Left ventricle myocardium inferior (tissue), 1 donor: ENCODE data around the gene IMP3. TPM values are rescaled to one million over a fixed set of nuclear protein-coding genes. Genes with fewer than 3 reads are reported as not detected.

Source experiments
- DNase-seq: peaks from one replicate; pipeline ENCODE4 v3.0.0-alpha.2; 2020
- H3K27ac ChIP-seq: fragments of 200-600 bp; replicated peaks from 2 replicates; pipeline ENCODE4 v1.8.0; 2021
- H3K27me3 ChIP-seq: fragments of 200-600 bp; 2 replicates; pipeline ENCODE4 v1.8.0; 2021; ENCODE audit warnings: low read depth
- H3K36me3 ChIP-seq: fragments of 200-600 bp; 2 replicates; pipeline ENCODE4 v1.8.0; 2021
- H3K4me1 ChIP-seq: fragments of 200-600 bp; 2 replicates; pipeline ENCODE4 v1.8.0; 2021
- H3K4me3 ChIP-seq: fragments of 200-600 bp; 2 replicates; pipeline ENCODE4 v1.8.0; 2021; ENCODE audit warnings: mild to moderate bottlenecking, moderate library complexity
- H3K9me3 ChIP-seq: fragments of 200-600 bp; replicated peaks from 2 replicates; pipeline ENCODE4 v1.8.0; 2021
- CTCF ChIP-seq: fragments of 200-600 bp; IDR thresholded peaks from 2 replicates; pipeline ENCODE4 v1.8.0; 2021; ENCODE audit warnings: antibody characterized with exemption, mild to moderate bottlenecking, borderline replicate concordance
- intact Hi-C: fragments of 100-400 bp; cut with micrococcal nuclease; formaldehyde crosslinking; loops from one replicate; pipeline ENCODE4 v1.11.0; 2022
- total RNA-seq: library from RNA; stranded (reverse); fragmentation: NEBNext Ultra II Directional; extraction: Animal tissue kit (Norgen Biotek cat#: 25700); gene quantifications from one replicate; pipeline ENCODE4 v1.2.1, GENCODE V29; 2021
- donor health status: DM: no; HTN: yes; CAD: no; lungs with severe emphysema.

IMP3 gene
- total RNA-seq, 1 donor from 2014 or later, result 49.1 TPM

GRCh38 chr15:75649848-75650247 is 9.8 kb upstream of the IMP3 start:
- Histone ChIP-seq H3K36me3 (peaks cover 16% of the 10 kb centered on the region), H3K27ac (peak overlapping the region; percentile 98), H3K4me1 (peaks cover 94% of the 10 kb centered on the region), H3K27me3 (no peaks in the 10 kb centered on the region), H3K9me3 (no peaks in the 10 kb centered on the region), H3K4me3 (peak overlapping the region; percentile 95)
- DNase-seq, result no peak
- TF ChIP-seq CTCF, result no peak
- intact Hi-C loops, result no loop called here

GRCh38 chr15:75649045-75649761 is 9.2 kb upstream of the IMP3 start:
- no peak for DNase-seq
- H3K9me3 ChIP-seq, result no peaks in the 10 kb centered on the region
- H3K4me3 ChIP-seq, result peak overlapping the region; percentile 95
- no peak for TF ChIP-seq CTCF
- peaks cover 88% of the 10 kb centered on the region for H3K4me1 ChIP-seq
- H3K36me3 ChIP-seq, result peaks cover 16% of the 10 kb centered on the region
- no peaks in the 10 kb centered on the region for H3K27me3 ChIP-seq
- peak overlapping the region; percentile 98 for H3K27ac ChIP-seq
- intact Hi-C loops, result no loop called here

- Histone ChIP-seq H3K36me3 (peaks cover 16% of the 10 kb centered on the region), H3K27me3 (no peaks in the 10 kb centered on the region), H3K9me3 (no peaks in the 10 kb centered on the region), H3K27ac (peak overlapping the region; percentile 98), H3K4me1 (peaks cover 79% of the 10 kb centered on the region), H3K4me3 (peak overlapping the region; percentile 95)
- intact Hi-C loops, result no loop called here
- TF ChIP-seq CTCF, result no peak
- DNase-seq, result peak; percentile 50
Measured at GRCh38 chr15:75648156-75649000, 8.4 kb upstream of the IMP3 start.

GRCh38 chr15:75647370-75648155 is 7.5 kb upstream of the IMP3 start, which contains the start of gene SNX33:
SNX33 (plus strand) TSS chr15:75647912; CDS start chr15:75649103, 1,191 bp downstream.
- no peaks in the 10 kb centered on the region for H3K27me3 ChIP-seq
- peak within 1 kb of the TSS; percentile 98 for H3K27ac ChIP-seq
- TF ChIP-seq CTCF, result peak; percentile 62
- no peaks in the 10 kb centered on the region for H3K9me3 ChIP-seq
- H3K4me3 ChIP-seq, result peak within 1 kb of the TSS; percentile 95
- peaks cover 71% of the 10 kb centered on the region for H3K4me1 ChIP-seq
- intact Hi-C loops, result no loop called here
- peaks cover 16% of the 10 kb centered on the region for H3K36me3 ChIP-seq
- peak; percentile 85 for DNase-seq

GRCh38 chr15:75646944-75647364 is 6.9 kb upstream of the IMP3 start:
- Histone ChIP-seq H3K36me3 (peaks cover 16% of the 10 kb centered on the region), H3K9me3 (no peaks in the 10 kb centered on the region), H3K4me3 (peak overlapping the region; percentile 95), H3K4me1 (peaks cover 65% of the 10 kb centered on the region), H3K27ac (peak overlapping the region; percentile 98), H3K27me3 (no peaks in the 10 kb centered on the region)
- no peak for TF ChIP-seq CTCF
- intact Hi-C loops, result no loop called here
- DNase-seq, result no peak
